Measurements from ENCODE around the gene TTLL5. TPM values are rescaled to one million over a fixed set of nuclear protein-coding genes. Genes with fewer than 3 reads are reported as not detected.

Gene TTLL5
- total and polyA plus RNA-seq, 2 donors (not counting 1 experiment from before 2014, with no cell fraction given), result 16.1 to 23.8 TPM

DNA sequence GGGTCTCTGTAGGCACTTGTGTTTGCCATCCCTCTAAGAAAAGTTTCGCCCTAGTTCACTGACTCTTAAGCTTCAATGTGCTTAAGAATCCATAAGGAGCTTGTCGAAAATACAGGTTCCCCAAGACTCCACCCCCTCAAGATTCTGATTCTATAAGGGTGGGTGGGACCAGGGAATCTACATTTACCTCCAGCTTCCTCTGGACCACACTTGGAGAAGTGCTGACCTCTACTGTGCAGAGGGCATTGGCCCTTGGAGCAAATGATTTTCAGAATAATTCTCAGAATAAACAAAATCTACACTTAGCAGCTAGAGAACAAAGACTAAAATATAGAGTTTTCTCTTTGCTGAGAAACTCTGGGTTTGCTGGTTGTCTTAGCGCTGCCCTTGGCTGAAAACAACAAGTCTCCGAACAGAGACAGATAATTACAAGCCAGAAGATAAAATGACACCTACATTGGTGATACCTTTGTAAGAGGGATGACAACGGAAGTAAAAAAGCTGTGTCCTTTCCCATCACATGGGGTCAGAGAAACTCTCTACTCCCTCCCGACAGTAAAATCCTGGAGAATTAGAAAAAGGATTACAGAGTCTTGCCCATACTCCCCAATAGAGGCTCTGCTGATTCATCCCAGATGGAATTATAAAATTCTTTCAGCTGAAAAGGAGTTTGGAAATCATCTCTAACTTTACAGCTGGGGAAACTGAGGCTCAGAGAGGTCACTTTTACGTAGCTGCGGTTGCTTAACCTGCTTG lies 316.0 kb downstream of the TTLL5 start:
- no peak overlapping the region for H3K4me2 ChIP-seq (ENCODE audit: extremely low read depth, insufficient read depth, low read length)
- H3K4me3 ChIP-seq (replicated peaks in 1 of 4; ENCODE audit: control extremely low read depth in 1 of 4, insufficient read depth in 1 of 4, low read depth in 3 of 4, low read length in 4 of 4), result no peak overlapping the region
- no peak for DNase-seq (ENCODE audit: low read depth in 2 of 2)
- H2AFZ ChIP-seq (ENCODE audit: low read length), result no peak overlapping the region
- no peak for TF ChIP-seq CTCF (conservative IDR thresholded peaks at IDR 0.05 in 1 of 2, IDR thresholded peaks at IDR 0.05 in 1 of 2; ENCODE audit: low read depth in 1 of 2, low read length in 2 of 2)
- no peak for TF ChIP-seq EZH2 (IDR thresholded peaks at IDR 0.05; ENCODE audit: low read length, missing control alignments)
- H3K27me3 ChIP-seq (ENCODE audit: control insufficient read depth, insufficient read depth, low read length), result no peaks in the 10 kb centered on the region
- no peaks in the 10 kb centered on the region for H3K79me2 ChIP-seq (ENCODE audit: control insufficient read depth, insufficient read depth, low read length)
- no peaks in the 10 kb centered on the region for H3K36me3 ChIP-seq (ENCODE audit: control insufficient read depth, insufficient read depth, low read length)
- no peak overlapping the region for H3K27ac ChIP-seq (ENCODE audit: insufficient read depth, low read length)
- H4K20me1 ChIP-seq (ENCODE audit: control insufficient read depth, extremely low read depth, insufficient read depth, low read length), result no peaks in the 10 kb centered on the region
- H3K9me3 ChIP-seq (ENCODE audit: control insufficient read depth, insufficient read depth, low read depth, low read length), result no peaks in the 10 kb centered on the region
- H3K4me1 ChIP-seq (ENCODE audit: control insufficient read depth, extremely low read depth, insufficient read depth, low read length), result peaks cover 22% of the 10 kb centered on the region
- H3K9ac ChIP-seq (ENCODE audit: insufficient read depth, low read length), result no peak overlapping the region

GRCh38 chr14:75977582-75977943 lies 316.5 kb downstream of the TTLL5 start:
- TF ChIP-seq EZH2 (IDR thresholded peaks at IDR 0.05; ENCODE audit: low read length, missing control alignments), result no peak
- TF ChIP-seq CTCF (conservative IDR thresholded peaks at IDR 0.05 in 1 of 2, IDR thresholded peaks at IDR 0.05 in 1 of 2; ENCODE audit: low read depth in 1 of 2, low read length in 2 of 2), result no peak
- DNase-seq (ENCODE audit: low read depth in 2 of 2), result no peak
- no peak overlapping the region for H3K9ac ChIP-seq (ENCODE audit: insufficient read depth, low read length)

DNA sequence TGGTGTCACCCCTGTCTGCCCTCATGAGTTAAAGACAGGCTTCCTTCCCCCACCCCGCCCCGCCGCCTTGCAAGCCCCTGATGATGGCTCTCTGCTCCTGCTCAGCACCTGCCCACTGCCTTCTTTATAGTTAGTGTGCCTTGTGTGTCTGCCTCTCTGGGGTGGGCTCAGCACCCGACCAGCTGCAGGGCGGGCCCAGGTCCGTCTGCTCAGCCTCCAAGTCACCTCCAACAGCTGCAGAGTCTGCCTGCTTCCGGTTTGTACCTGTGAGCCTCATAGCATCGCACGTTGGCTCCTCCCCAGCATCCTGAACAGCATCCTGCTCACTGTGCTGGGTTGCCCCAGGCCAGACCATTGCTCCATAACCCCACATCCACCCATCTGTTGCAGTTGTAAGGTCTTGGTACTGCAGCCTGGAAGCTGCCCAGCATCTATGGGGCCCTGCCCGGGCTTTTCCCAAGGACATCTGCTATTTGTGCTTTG lies 317.2 kb downstream of the TTLL5 start:
- no peak for TF ChIP-seq CTCF (conservative IDR thresholded peaks at IDR 0.05 in 1 of 2, IDR thresholded peaks at IDR 0.05 in 1 of 2; ENCODE audit: low read depth in 1 of 2, low read length in 2 of 2)
- Histone ChIP-seq H3K79me2 (ENCODE audit: control insufficient read depth, insufficient read depth, low read length) (no peaks in the 10 kb centered on the region), H3K9me3 (ENCODE audit: control insufficient read depth, insufficient read depth, low read depth, low read length) (no peaks in the 10 kb centered on the region), H3K27me3 (ENCODE audit: control insufficient read depth, insufficient read depth, low read length) (no peaks in the 10 kb centered on the region), H3K9ac (ENCODE audit: insufficient read depth, low read length) (no peak overlapping the region), H4K20me1 (ENCODE audit: control insufficient read depth, extremely low read depth, insufficient read depth, low read length) (no peaks in the 10 kb centered on the region), H3K4me3 (replicated peaks in 1 of 4; ENCODE audit: control extremely low read depth in 1 of 4, insufficient read depth in 1 of 4, low read depth in 3 of 4, low read length in 4 of 4) (peak overlapping the region in 1 of 4 experiments; percentile 78), H3K27ac (ENCODE audit: insufficient read depth, low read length) (no peak overlapping the region), H3K4me2 (ENCODE audit: extremely low read depth, insufficient read depth, low read length) (peak overlapping the region; percentile 76), H2AFZ (ENCODE audit: low read length) (no peak overlapping the region), H3K4me1 (ENCODE audit: control insufficient read depth, extremely low read depth, insufficient read depth, low read length) (peaks cover 26% of the 10 kb centered on the region), H3K36me3 (ENCODE audit: control insufficient read depth, insufficient read depth, low read length) (no peaks in the 10 kb centered on the region)
- no peak for DNase-seq (ENCODE audit: low read depth in 2 of 2)

More at GRCh38 chr14:75977582-75977943, 316.5 kb downstream of the TTLL5 start:
- Histone ChIP-seq H3K9me3 (ENCODE audit: control insufficient read depth, insufficient read depth, low read depth, low read length) (no peaks in the 10 kb centered on the region), H3K27me3 (ENCODE audit: control insufficient read depth, insufficient read depth, low read length) (no peaks in the 10 kb centered on the region), H3K36me3 (ENCODE audit: control insufficient read depth, insufficient read depth, low read length) (no peaks in the 10 kb centered on the region), H2AFZ (ENCODE audit: low read length) (no peak overlapping the region), H3K4me3 (replicated peaks in 1 of 4; ENCODE audit: control extremely low read depth in 1 of 4, insufficient read depth in 1 of 4, low read depth in 3 of 4, low read length in 4 of 4) (no peak overlapping the region), H3K4me2 (ENCODE audit: extremely low read depth, insufficient read depth, low read length) (no peak overlapping the region), H3K4me1 (ENCODE audit: control insufficient read depth, extremely low read depth, insufficient read depth, low read length) (peaks cover 22% of the 10 kb centered on the region), H3K27ac (ENCODE audit: insufficient read depth, low read length) (no peak overlapping the region), H3K79me2 (ENCODE audit: control insufficient read depth, insufficient read depth, low read length) (no peaks in the 10 kb centered on the region), H4K20me1 (ENCODE audit: control insufficient read depth, extremely low read depth, insufficient read depth, low read length) (no peaks in the 10 kb centered on the region)
